PC-9 (cell line): ENCODE measurements around the gene ZNF888. TPM values are rescaled to one million over a fixed set of nuclear protein-coding genes. Genes with fewer than 3 reads are reported as not detected.
A peak's percentile ranks its signal among the peaks of the same experiment; 100 is the strongest.
"Not testable (repeated sequence)": the region's sequence is repeated elsewhere in the genome, so short reads cannot be mapped to it uniquely, and the experiment has no call there.

Experiments used
- BruUV-seq: library from RNA; stranded (reverse); fragments of 400-500 nt; replicated peaks from 2 replicates; lab custom pipeline; 2021; lab: Mats Ljungman, UMichigan
- CTCF ChIA-PET: fragments of 300-600 bp; sonication (Branson Sonifier 250); formaldehyde crosslinking; loops from one replicate; lab custom pipeline; 2022; ENCODE audit warnings: antibody characterized with exemption; lab: Charles Lee
- POLR2A ChIA-PET: fragments of 300-600 bp; sonication (Branson Sonifier 250); formaldehyde crosslinking; loops from one replicate; lab custom pipeline; 2022; ENCODE audit warnings: antibody characterized with exemption; ENCODE audit not compliant: unreplicated experiment; lab: Charles Lee
- DNase-seq, 2 experiments: peaks; one replicate each; pipeline versions ENCODE4 v3.0.0 to v3.0.0-alpha.2; 2015 to 2022; ENCODE audit warnings: mixed read lengths in 1 of 2
- H2AFZ ChIP-seq: fragments of 200-600 bp; sonication (generic); 2 replicates; pipeline ENCODE4 v1.8.1; 2017; ENCODE audit warnings: antibody characterized with exemption
- H3F3A ChIP-seq: fragments of 200-600 bp; sonication (generic); 2 replicates; pipeline ENCODE4 v1.8.1; 2017; ENCODE audit warnings: antibody characterized with exemption, mild to moderate bottlenecking, low read depth; ENCODE audit not compliant: insufficient read depth
- H3K27ac ChIP-seq: fragments of 200-600 bp; sonication (generic); 2 replicates; pipeline ENCODE4 v1.6.1; 2016; ENCODE audit warnings: mixed run types
- H3K27me3 ChIP-seq: fragments of 200-600 bp; sonication (generic); 2 replicates; pipeline ENCODE4 v1.6.1; 2016; ENCODE audit warnings: low read depth, mixed run types; ENCODE audit not compliant: insufficient read depth
- H3K36me3 ChIP-seq: fragments of 200-600 bp; sonication (generic); 2 replicates; pipeline ENCODE4 v1.6.1; 2016; ENCODE audit warnings: low read depth, mixed run types
- H3K4me1 ChIP-seq: fragments of 200-600 bp; sonication (generic); replicated peaks from 2 replicates; pipeline ENCODE4 v1.6.1; 2016; ENCODE audit warnings: mixed run types; ENCODE audit not compliant: insufficient read depth
- H3K4me2 ChIP-seq: fragments of 200-600 bp; sonication (generic); 2 replicates; pipeline ENCODE4 v1.6.1; 2017; ENCODE audit warnings: mixed run types
- H3K4me3 ChIP-seq: fragments of 200-600 bp; sonication (generic); 2 replicates; pipeline ENCODE4 v1.6.1; 2016; ENCODE audit warnings: mixed run types
- H3K79me2 ChIP-seq: fragments of 200-600 bp; sonication (generic); 2 replicates; pipeline ENCODE4 v1.6.1; 2017; ENCODE audit warnings: low read depth, mixed run types
- H3K9me2 ChIP-seq: fragments of 200-600 bp; sonication (generic); 2 replicates; pipeline ENCODE4 v1.8.1; 2017; ENCODE audit warnings: mild to moderate bottlenecking; ENCODE audit not compliant: insufficient read depth
- H3K9me3 ChIP-seq: fragments of 200-600 bp; sonication (generic); 2 replicates; pipeline ENCODE4 v1.8.1; 2016; ENCODE audit warnings: low read depth; ENCODE audit not compliant: insufficient read depth
- H4K20me1 ChIP-seq: fragments of 200-600 bp; sonication (generic); 2 replicates; pipeline ENCODE4 v1.8.1; 2017; ENCODE audit not compliant: insufficient read depth
- CTCF ChIP-seq: fragments of 200-600 bp; sonication (generic); conservative IDR thresholded peaks from 2 replicates; pipeline ENCODE4 v1.6.1; 2017; ENCODE audit warnings: mixed run types, antibody characterized with exemption, mild to moderate bottlenecking, moderate library complexity
- EZH2 ChIP-seq: fragments of 200-600 bp; sonication (generic); IDR thresholded peaks from 2 replicates; pipeline ENCODE4 v1.8.0; 2017; ENCODE audit warnings: antibody characterized with exemption, low read depth
- intact Hi-C: fragments of 100-400 bp; cut with micrococcal nuclease; formaldehyde crosslinking; loops from one replicate; pipeline ENCODE4 v1.10.0; 2022; ENCODE audit not compliant: unreplicated experiment
- total RNA-seq: library from RNA; stranded (reverse); gene quantifications from 2 replicates; pipeline ENCODE4 v1.2.3, GENCODE V29; 2021

Gene ZNF888
- total RNA-seq, 1 experiment from 2014 or later, result 14.5 TPM

- TF ChIP-seq CTCF (no peak), EZH2 (no peak)
- BruUV-seq, result TSS peak; percentile 98
- H3K4me1 ChIP-seq, result peaks cover 26% of the 10 kb centered on the region
- no peaks in the 10 kb centered on the region for H3K27me3 ChIP-seq
- no peaks in the 10 kb centered on the region for H3K9me2 ChIP-seq
- peak overlapping the region; percentile 64 for H3K4me3 ChIP-seq
- intact Hi-C loops, result loop anchor here (1.0 to 5.0 kb wide), 5 partner anchors 20 to 86 kb away; partner anchors contain the start of genes ZNF320, ZNF468, ZNF816 and ZNF888
- peak overlapping the region; percentile 91 for H3K4me2 ChIP-seq
- no peaks in the 10 kb centered on the region for H4K20me1 ChIP-seq
- H2AFZ ChIP-seq, result peak overlapping the region; percentile 98
- H3K27ac ChIP-seq, result peak overlapping the region; percentile 28; the same call in 1 of the 2 replicates
- H3K9me3 ChIP-seq, result peaks cover 44% of the 10 kb centered on the region
- peaks cover 12% of the 10 kb centered on the region; the same call in 1 of the 2 replicates for H3K36me3 ChIP-seq
- H3K79me2 ChIP-seq, result peaks cover 32% of the 10 kb centered on the region
- peak; percentile 81 to 99 for DNase-seq
- ChIA-PET POLR2A (interaction anchor here (0.8 kb wide), 1 partner anchor 160 kb away, joined by 5 read pairs; no protein-coding TSS in a partner anchor), CTCF (interaction anchor here (0.7 kb wide), 1 partner anchor 163 kb away, joined by 5 read pairs; no protein-coding TSS in a partner anchor)
- peaks cover 7% of the 10 kb centered on the region for H3F3A ChIP-seq
Observed at GRCh38 chr19:52942386-52943133, 19.3 kb upstream of the ZNF888 start.

- DNase-seq, result peak in 1 of 2 experiments; percentile 33
- peak overlapping the region; percentile 98 for H2AFZ ChIP-seq
- peaks cover 40% of the 10 kb centered on the region for H3K9me3 ChIP-seq
- intact Hi-C loops, result loop anchor here (2.0 to 5.0 kb wide), 4 partner anchors 19 to 85 kb away; partner anchors contain the start of genes ZNF468, ZNF816 and ZNF888
- H3K79me2 ChIP-seq, result peaks cover 38% of the 10 kb centered on the region
- BruUV-seq, result TSS peak; percentile 90
- ChIA-PET CTCF (no interaction called here), POLR2A (interaction anchor here (0.8 kb wide), 1 partner anchor 160 kb away, joined by 5 read pairs; no protein-coding TSS in a partner anchor)
- H3K4me1 ChIP-seq, result peaks cover 26% of the 10 kb centered on the region
- H3K4me2 ChIP-seq, result peak overlapping the region; percentile 91
- TF ChIP-seq CTCF (no peak), EZH2 (no peak)
- no peaks in the 10 kb centered on the region for H3K9me2 ChIP-seq
- H4K20me1 ChIP-seq, result no peaks in the 10 kb centered on the region
- H3F3A ChIP-seq, result peaks cover 7% of the 10 kb centered on the region
- H3K27ac ChIP-seq, result peak overlapping the region; percentile 28; the same call in 1 of the 2 replicates
- no peaks in the 10 kb centered on the region for H3K27me3 ChIP-seq
- peak overlapping the region; percentile 64 for H3K4me3 ChIP-seq
- H3K36me3 ChIP-seq, result peaks cover 18% of the 10 kb centered on the region; the same call in 1 of the 2 replicates
Observed at GRCh38 chr19:52941941-52942385, 18.7 kb upstream of the ZNF888 start.

GRCh38 chr19:52941523-52941922, 18.3 kb upstream of the ZNF888 start:
- H3K27ac ChIP-seq, H3F3A ChIP-seq, DNase-seq, H4K20me1 ChIP-seq, H3K27me3 ChIP-seq, BruUV-seq, H3K9me2 ChIP-seq, CTCF ChIA-PET: not testable (repeated sequence)
- peaks cover 26% of the 10 kb centered on the region for H3K4me1 ChIP-seq
- POLR2A ChIA-PET, result interaction anchor here (0.7 kb wide), 1 partner anchor 50 kb away, joined by 3 read pairs; no protein-coding TSS in a partner anchor
- peaks cover 35% of the 10 kb centered on the region for H3K9me3 ChIP-seq
- peaks cover 22% of the 10 kb centered on the region; the same call in 1 of the 2 replicates for H3K36me3 ChIP-seq
- H2AFZ ChIP-seq, result peak overlapping the region; percentile 98; the same call in 1 of the 2 replicates
- intact Hi-C loops, result loop anchor here (5.0 kb wide), 1 partner anchor 51 kb away; no protein-coding TSS in a partner anchor
- peak overlapping the region; percentile 64 for H3K4me3 ChIP-seq
- peak overlapping the region; percentile 91 for H3K4me2 ChIP-seq
- peaks cover 42% of the 10 kb centered on the region for H3K79me2 ChIP-seq

- POLR2A ChIA-PET, result interaction anchor here (0.7 kb wide), 1 partner anchor 51 kb away, joined by 3 read pairs; no protein-coding TSS in a partner anchor
- Histone ChIP-seq H3K4me2 (peak overlapping the region; percentile 91), H3K79me2 (peaks cover 42% of the 10 kb centered on the region), H3K9me3 (peaks cover 35% of the 10 kb centered on the region), H3K36me3 (peaks cover 26% of the 10 kb centered on the region; the same call in 1 of the 2 replicates), H3K4me1 (peaks cover 26% of the 10 kb centered on the region)
- CTCF ChIA-PET, H2AFZ ChIP-seq, DNase-seq, H3F3A ChIP-seq, BruUV-seq, H3K27me3 ChIP-seq, H3K9me2 ChIP-seq, H3K4me3 ChIP-seq, H3K27ac ChIP-seq, H4K20me1 ChIP-seq: not testable (repeated sequence)
- intact Hi-C loops, result loop anchor here (5.0 kb wide), 1 partner anchor 51 kb away; no protein-coding TSS in a partner anchor
Observed at GRCh38 chr19:52940905-52941304, 17.7 kb upstream of the ZNF888 start.
